ENCODE data around the gene RASSF8. TPM values are rescaled to one million over a fixed set of nuclear protein-coding genes. Genes with fewer than 3 reads are reported as not detected.

RASSF8 gene
- total RNA-seq, 1 donor from 2014 or later = 85.7 TPM

- no peak overlapping the region for H3K27ac ChIP-seq
- no peak for DNase-seq
- TF ChIP-seq CTCF (IDR thresholded peaks at IDR 0.05) = no peak
Measured at GRCh38 chr12:25938581-25938980, 19.9 kb upstream of the RASSF8 start.

GRCh38 chr12:25939606-25940005 lies 18.9 kb upstream of the RASSF8 start:
- Histone ChIP-seq H3K4me3 (no peak overlapping the region), H3K4me1 (no peaks in the 10 kb centered on the region), H3K9me3 (no peaks in the 10 kb centered on the region), H3K27me3 (no peaks in the 10 kb centered on the region), H3K36me3 (no peaks in the 10 kb centered on the region), H3K27ac (no peak overlapping the region)
- DNase-seq (no peak), ATAC-seq (no peak)
- TF ChIP-seq CTCF (IDR thresholded peaks at IDR 0.05) = no peak
- intact Hi-C loops (cut with DNase I) = no loop called here

More at GRCh38 chr12:25938581-25938980, 19.9 kb upstream of the RASSF8 start:
- no peak for ATAC-seq
- no peak overlapping the region for H3K4me3 ChIP-seq
- H3K4me1 ChIP-seq = no peaks in the 10 kb centered on the region
- intact Hi-C loops (cut with DNase I) = no loop called here
- H3K9me3 ChIP-seq = no peaks in the 10 kb centered on the region
- H3K27me3 ChIP-seq = no peaks in the 10 kb centered on the region
- no peaks in the 10 kb centered on the region for H3K36me3 ChIP-seq

- no peaks in the 10 kb centered on the region for H3K9me3 ChIP-seq
Measured at GRCh38 chr12:25940886-25941285, 17.6 kb upstream of the RASSF8 start.

GRCh38 chr12:25942709-25943108 lies 15.8 kb upstream of the RASSF8 start:
- intact Hi-C loops (cut with DNase I) = no loop called here

More at GRCh38 chr12:25940886-25941285, 17.6 kb upstream of the RASSF8 start:
- ATAC-seq (no peak), DNase-seq (no peak)
- intact Hi-C loops (cut with DNase I) = no loop called here
- no peak for TF ChIP-seq CTCF (IDR thresholded peaks at IDR 0.05)
- Histone ChIP-seq H3K36me3 (no peaks in the 10 kb centered on the region), H3K4me3 (no peak overlapping the region), H3K27ac (no peak overlapping the region), H3K4me1 (no peaks in the 10 kb centered on the region), H3K27me3 (no peaks in the 10 kb centered on the region)

DNA sequence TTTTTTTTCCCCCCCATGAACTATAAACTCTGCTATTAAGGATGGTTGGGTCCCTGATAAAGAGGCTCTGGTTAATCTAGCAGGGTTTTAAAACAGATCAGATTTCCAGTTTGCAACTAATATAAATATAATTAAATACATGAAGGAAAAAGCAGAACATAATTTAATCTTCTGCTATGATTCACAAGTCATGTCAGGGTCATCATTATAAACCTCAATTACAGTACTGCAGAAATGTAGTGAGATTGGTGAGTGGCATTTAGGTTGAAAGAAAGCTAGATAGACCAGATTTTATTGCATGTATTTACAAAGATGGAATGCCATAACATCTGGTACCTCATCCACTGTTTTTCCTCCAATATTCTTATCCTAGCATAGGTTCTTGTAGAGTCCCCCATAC lies 14.5 kb upstream of the RASSF8 start:
- H3K4me1 ChIP-seq = no peaks in the 10 kb centered on the region
- no peak for TF ChIP-seq CTCF (IDR thresholded peaks at IDR 0.05)
- intact Hi-C loops (cut with DNase I) = no loop called here
- DNase-seq (no peak), ATAC-seq (no peak)
- no peaks in the 10 kb centered on the region for H3K36me3 ChIP-seq
- H3K9me3 ChIP-seq = no peaks in the 10 kb centered on the region
- H3K27me3 ChIP-seq = no peaks in the 10 kb centered on the region
- H3K4me3 ChIP-seq = no peak overlapping the region
- H3K27ac ChIP-seq = no peak overlapping the region

More at GRCh38 chr12:25942709-25943108, 15.8 kb upstream of the RASSF8 start:
- H3K36me3 ChIP-seq = no peaks in the 10 kb centered on the region
- H3K4me1 ChIP-seq = no peaks in the 10 kb centered on the region
- H3K27me3 ChIP-seq = no peaks in the 10 kb centered on the region
- no peak for DNase-seq
- TF ChIP-seq CTCF (IDR thresholded peaks at IDR 0.05) = no peak
- H3K27ac ChIP-seq = no peak overlapping the region
- no peak overlapping the region for H3K4me3 ChIP-seq
- ATAC-seq = no peak
- no peaks in the 10 kb centered on the region for H3K9me3 ChIP-seq

- no peak overlapping the region for H3K4me3 ChIP-seq
- no peak overlapping the region for H3K27ac ChIP-seq
- intact Hi-C loops (cut with DNase I) = no loop called here
- ATAC-seq (no peak), DNase-seq (no peak)
- H3K27me3 ChIP-seq = no peaks in the 10 kb centered on the region
- H3K36me3 ChIP-seq = no peaks in the 10 kb centered on the region
- no peaks in the 10 kb centered on the region for H3K4me1 ChIP-seq
- H3K9me3 ChIP-seq = no peaks in the 10 kb centered on the region
- no peak for TF ChIP-seq CTCF (IDR thresholded peaks at IDR 0.05)
Measured at GRCh38 chr12:25949343-25949742, 9.1 kb upstream of the RASSF8 start.
